Measurements from ENCODE around the gene TTLL6. TPM values are rescaled to one million over a fixed set of nuclear protein-coding genes. Genes with fewer than 3 reads are reported as not detected.

Gene TTLL6
- total RNA-seq, 1 experiment from 2014 or later, result 2.4 TPM

DNA sequence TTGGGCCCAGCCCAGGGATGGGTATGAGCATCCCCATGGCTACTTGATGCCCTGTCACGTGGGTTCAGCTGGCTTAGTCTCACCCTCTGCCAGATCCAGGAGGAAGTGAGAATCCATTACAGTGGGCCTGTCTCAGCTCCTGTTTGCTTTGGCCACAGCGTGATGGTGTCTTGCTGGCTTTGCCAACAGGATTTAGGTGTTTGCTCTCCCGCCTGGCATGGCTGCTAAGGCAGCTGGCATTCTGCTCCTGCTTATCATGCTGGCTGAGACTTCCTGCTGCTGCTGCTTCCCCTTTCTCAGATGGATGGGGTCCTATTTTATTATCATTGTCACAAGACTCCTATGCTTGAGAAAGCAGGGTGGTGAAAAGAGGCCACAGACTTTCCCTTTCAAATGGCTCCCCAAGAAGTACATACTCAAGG is 60.2 kb downstream of the TTLL6 start:
- Histone ChIP-seq H3K4me2 (ENCODE audit: insufficient read depth, insufficient read length, low read length) (no peak overlapping the region), H4K5ac (ENCODE audit: insufficient read length, low read depth, low read length) (no peak overlapping the region), H3K27ac (ENCODE audit: insufficient read length, low read depth, low read length) (no peak overlapping the region), H3K79me1 (ENCODE audit: insufficient read depth, low read depth, low read length, poor library complexity, severe bottlenecking) (no peaks in the 10 kb centered on the region), H2BK20ac (ENCODE audit: low read depth, low read length, poor library complexity, severe bottlenecking) (no peak overlapping the region), H3K9me3 (ENCODE audit: control insufficient read depth, low read depth, low read length) (no peaks in the 10 kb centered on the region), H3T11ph (ENCODE audit: low read length) (no peak overlapping the region), H3K4me1 (ENCODE audit: insufficient read depth, low read length) (no peaks in the 10 kb centered on the region), H2AFZ (ENCODE audit: low read length) (no peak overlapping the region), H3K4ac (ENCODE audit: low read depth, low read length) (no peak overlapping the region), H2AK5ac (ENCODE audit: insufficient read length, low read length) (no peak overlapping the region), H2BK120ac (ENCODE audit: low read depth, low read length, poor library complexity, severe bottlenecking) (no peak overlapping the region), H3K14ac (ENCODE audit: insufficient read depth, low read length) (no peak overlapping the region), H4K8ac (replicated peaks; ENCODE audit: insufficient read length, low read depth, low read length) (no peak overlapping the region), H3K23me2 (ENCODE audit: insufficient read length, low read depth, low read length, poor library complexity, severe bottlenecking) (no peaks in the 10 kb centered on the region), H2BK12ac (ENCODE audit: insufficient read length, low read depth, low read length) (no peak overlapping the region), H2BK5ac (ENCODE audit: insufficient read length, low read length) (no peak overlapping the region), H3K27me3 (ENCODE audit: insufficient read depth, low read length) (peaks cover 69% of the 10 kb centered on the region), H4K91ac (ENCODE audit: insufficient read length, low read depth, low read length) (no peak overlapping the region), H4K20me1 (ENCODE audit: control insufficient read depth, insufficient read depth, insufficient read length) (no peaks in the 10 kb centered on the region), H3K18ac (ENCODE audit: insufficient read length, low read depth, low read length) (no peak overlapping the region), H3K23ac (ENCODE audit: insufficient read length, low read depth, low read length) (no peak overlapping the region), H2BK15ac (ENCODE audit: low read depth, low read length) (no peak overlapping the region), H3K56ac (ENCODE audit: insufficient read length, low read depth, low read length) (no peak overlapping the region), H3K9ac (ENCODE audit: extremely low read depth, insufficient read length, low read length) (no peak overlapping the region), H3K79me2 (ENCODE audit: insufficient read depth, low read length) (no peaks in the 10 kb centered on the region)
- no peak for DNase-seq
- no peaks in the 10 kb centered on the region; a peak in 1 of 7 replicates for H3K36me3 Mint-ChIP-seq (ENCODE audit: insufficient read depth in 1 of 3, low read depth in 3 of 3)
- no peak overlapping the region for H3K4me3 Mint-ChIP-seq
- no CpG with 5 or more reads among the region's 3 CpGs for WGBS (ENCODE audit: extremely low coverage, insufficient read length, low lambda C conversion rate)
- no peak overlapping the region; a peak in 1 of 7 replicates for H3K27ac Mint-ChIP-seq
- H3K27me3 Mint-ChIP-seq (ENCODE audit: low read depth), result peaks cover 99% of the 10 kb centered on the region
- TF ChIP-seq, protein P1, sequence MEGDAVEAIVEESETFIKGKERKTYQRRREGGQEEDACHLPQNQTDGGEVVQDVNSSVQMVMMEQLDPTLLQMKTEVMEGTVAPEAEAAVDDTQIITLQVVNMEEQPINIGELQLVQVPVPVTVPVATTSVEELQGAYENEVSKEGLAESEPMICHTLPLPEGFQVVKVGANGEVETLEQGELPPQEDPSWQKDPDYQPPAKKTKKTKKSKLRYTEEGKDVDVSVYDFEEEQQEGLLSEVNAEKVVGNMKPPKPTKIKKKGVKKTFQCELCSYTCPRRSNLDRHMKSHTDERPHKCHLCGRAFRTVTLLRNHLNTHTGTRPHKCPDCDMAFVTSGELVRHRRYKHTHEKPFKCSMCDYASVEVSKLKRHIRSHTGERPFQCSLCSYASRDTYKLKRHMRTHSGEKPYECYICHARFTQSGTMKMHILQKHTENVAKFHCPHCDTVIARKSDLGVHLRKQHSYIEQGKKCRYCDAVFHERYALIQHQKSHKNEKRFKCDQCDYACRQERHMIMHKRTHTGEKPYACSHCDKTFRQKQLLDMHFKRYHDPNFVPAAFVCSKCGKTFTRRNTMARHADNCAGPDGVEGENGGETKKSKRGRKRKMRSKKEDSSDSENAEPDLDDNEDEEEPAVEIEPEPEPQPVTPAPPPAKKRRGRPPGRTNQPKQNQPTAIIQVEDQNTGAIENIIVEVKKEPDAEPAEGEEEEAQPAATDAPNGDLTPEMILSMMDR (conservative IDR thresholded peaks at IDR 0.05), result no peak
- H3K4me1 Mint-ChIP-seq, result peaks cover 5 to 8% of the 10 kb centered on the region in 2 experiments
- H3K9me3 Mint-ChIP-seq, result no peaks in the 10 kb centered on the region

All from H9 (cell line).